K562 (cell line): Measurements from ENCODE around the gene TMEM167A. TPM values are rescaled to one million over a fixed set of nuclear protein-coding genes. Genes with fewer than 3 reads are reported as not detected.

Experiments
- ATAC-seq: fragments of 200-7000 bp; cut with Tn5 transposase; 3 replicates; pipeline ENCODE4 v1.9.1; 2020; ENCODE audit warnings: moderate library complexity
- BruUV-seq: library from RNA; stranded (reverse); fragments of 400-500 nt; replicated peaks from 2 replicates; lab custom pipeline; 2021; lab: Mats Ljungman, UMichigan
- CTCF ChIA-PET: fragments of 300-600 bp; formaldehyde crosslinking; extraction: SDS; loops from one replicate; lab custom pipeline; 2021; ENCODE audit warnings: low intra/inter-chr PET ratio; lab: Yijun Ruan, JAX
- POLR2A ChIA-PET: fragments of 300-600, 350-650 bp; sonication (Branson Sonifier 250); formaldehyde crosslinking; extraction: SDS; loops from one replicate; lab custom pipeline; 2021; ENCODE audit warnings: antibody characterized with exemption, inconsistent platforms; lab: Yijun Ruan, JAX
- DNase-seq, 4 experiments: peaks; one replicate each; pipeline versions ENCODE4 v3.0.0 to v3.0.0-alpha.2; 2011 to 2018; ENCODE audit warnings: low spot score in 3 of 4, mixed read lengths in 3 of 4; ENCODE audit errors: extremely low read depth in 1 of 4
- FAIRE-seq: peaks from 2 replicates; lab custom pipeline; 2011; peaks lifted over from hg19 to GRCh38; lab: Jason Lieb, UNC
- H2AFZ ChIP-seq: 2 replicates; pipeline ENCODE4 v1.6.0; 2011; ENCODE audit warnings: low read depth, low read length, control low read depth, inconsistent platforms
- H3K27ac ChIP-seq: fragments of 200-600 bp; 3 replicates; pipeline ENCODE4 v1.8.0; 2011; ENCODE audit warnings: low read depth, mild to moderate bottlenecking, control low read depth, inconsistent platforms, low read length, moderate library complexity, mixed read lengths; ENCODE audit errors: extremely low read depth
- H3K27me3 ChIP-seq, 2 experiments: fragments of 300-600 bp in 1 of 2; 2 replicates in 1 of 2; 3 replicates in 1 of 2; pipeline versions ENCODE4 v1.6.0 to v1.8.0; 2011; ENCODE audit warnings: inconsistent platforms in 2 of 2, low read length in 2 of 2, mild to moderate bottlenecking in 1 of 2, mixed read lengths in 1 of 2, moderate library complexity in 1 of 2; ENCODE audit not compliant: control insufficient read depth in 2 of 2, insufficient read depth in 2 of 2
- H3K36me3 ChIP-seq: fragments of 300-600 bp; 3 replicates; pipeline ENCODE4 v1.8.0; 2011; ENCODE audit warnings: mild to moderate bottlenecking, low read length, inconsistent platforms; ENCODE audit not compliant: control insufficient read depth, insufficient read depth
- H3K4me1 ChIP-seq, 2 experiments: fragments of 200-600 bp in 1 of 2; replicated peaks in 1 of 2; 2 replicates in 1 of 2; 3 replicates in 1 of 2; pipeline versions ENCODE4 v1.5.1 to v1.8.0; 2011; ENCODE audit warnings: inconsistent platforms in 2 of 2, low read length in 2 of 2, mild to moderate bottlenecking in 1 of 2, mixed read lengths in 1 of 2, moderate library complexity in 1 of 2; ENCODE audit not compliant: control insufficient read depth in 2 of 2, insufficient read depth in 2 of 2
- H3K4me2 ChIP-seq: 2 replicates; pipeline ENCODE4 v1.6.1; 2011; ENCODE audit warnings: low read length, control low read depth, inconsistent platforms, mixed read lengths; ENCODE audit not compliant: insufficient read depth
- H3K4me3 ChIP-seq: fragments of 200-600 bp; sonication (generic), shearing (Covaris generic); 2 replicates; pipeline ENCODE4 v1.5.1; 2016; ENCODE audit warnings: control low read depth, inconsistent platforms
- H3K79me2 ChIP-seq: fragments of 200-600 bp; 3 replicates; pipeline ENCODE4 v1.8.0; 2011; ENCODE audit warnings: low read length, inconsistent platforms; ENCODE audit not compliant: control insufficient read depth, insufficient read depth
- H3K9ac ChIP-seq, 2 experiments: 2 replicates each; pipeline versions ENCODE4 v1.6.0 to v1.6.1; 2011; ENCODE audit warnings: low read depth in 2 of 2, low read length in 2 of 2, control low read depth in 1 of 2, inconsistent platforms in 1 of 2, mild to moderate bottlenecking in 1 of 2, mixed read lengths in 1 of 2; ENCODE audit not compliant: insufficient read depth in 1 of 2
- H3K9me1 ChIP-seq: one replicate; pipeline ENCODE4 v1.6.0; 2011; ENCODE audit warnings: inconsistent platforms, mild to moderate bottlenecking, low read length, moderate library complexity; ENCODE audit not compliant: control insufficient read depth, insufficient read depth
- H3K9me3 ChIP-seq: replicated peaks from 2 replicates; pipeline ENCODE4 v1.5.1; 2011; ENCODE audit warnings: low read depth, low read length, inconsistent platforms; ENCODE audit not compliant: control insufficient read depth, insufficient read depth
- H4K20me1 ChIP-seq: replicated peaks from 2 replicates; pipeline ENCODE4 v1.6.1; 2011; ENCODE audit warnings: low read length, inconsistent platforms, mixed read lengths; ENCODE audit not compliant: control insufficient read depth, insufficient read depth
- ASH1L ChIP-seq: fragments of 450-650 bp; IDR thresholded peaks from 2 replicates; pipeline ENCODE4 v1.6.1; 2018; ENCODE audit warnings: borderline replicate concordance, mild to moderate bottlenecking, low read depth; ENCODE audit not compliant: partially characterized antibody
- EGR1 ChIP-seq: fragments of 450-650 bp; conservative IDR thresholded peaks from 2 replicates; pipeline ENCODE4 v1.6.1; 2017; ENCODE audit warnings: mild to moderate bottlenecking
- KLF6 ChIP-seq: fragments of 250-450 bp; sonication (Bioruptor Pico); IDR thresholded peaks from 2 replicates; pipeline ENCODE4 v1.4.0; 2020; ENCODE audit warnings: mild to moderate bottlenecking, moderate library complexity, borderline replicate concordance
- MED1 ChIP-seq: sonication (generic); formaldehyde crosslinking; IDR thresholded peaks from 2 replicates; pipeline ENCODE4 v1.8.1; 2023; ENCODE audit warnings: missing genetic modification reagents, borderline replicate concordance
- MEIS2 ChIP-seq: fragments of 450-650 bp; IDR thresholded peaks from 2 replicates; pipeline ENCODE4 v1.6.1; 2014; ENCODE audit warnings: mild to moderate bottlenecking; ENCODE audit not compliant: partially characterized antibody
- MIER1 ChIP-seq: fragments of 450-650 bp; IDR thresholded peaks from 2 replicates; pipeline ENCODE4 v1.6.1; 2016; ENCODE audit warnings: antibody characterized with exemption, mild to moderate bottlenecking, low read depth
- NR4A1 ChIP-seq, 2 experiments: fragments of 250-450 bp in 1 of 2; fragments of 450-650 bp in 1 of 2; sonication (Bioruptor Pico) in 1 of 2; IDR thresholded peaks; 2 replicates each; pipeline versions ENCODE4 v1.4.0 to v1.6.1; 2016 to 2020; ENCODE audit warnings: mild to moderate bottlenecking in 2 of 2, missing compliant biosample characterization in 1 of 2, missing genetic modification characterization in 1 of 2, moderate library complexity in 1 of 2
- PHF21A ChIP-seq: fragments of 450-650 bp; IDR thresholded peaks from 2 replicates; pipeline ENCODE4 v1.6.1; 2017; ENCODE audit warnings: low read depth, borderline replicate concordance
- PURB ChIP-seq: sonication (generic); formaldehyde crosslinking; IDR thresholded peaks from 2 replicates; pipeline ENCODE4 v1.9.0; 2021; ENCODE audit warnings: low read depth, mild to moderate bottlenecking, missing genetic modification reagents
- SAFB2 ChIP-seq: fragments of 200-400 bp; formaldehyde crosslinking; IDR thresholded peaks from 2 replicates; pipeline ENCODE4 v1.6.1; 2018; ENCODE audit warnings: borderline replicate concordance, low read length, low read depth, moderate library complexity; ENCODE audit not compliant: severe bottlenecking
- SAP30 ChIP-seq: fragments of 200-600 bp; sonication (generic); IDR thresholded peaks from 2 replicates; pipeline ENCODE4 v1.6.1; 2012; ENCODE audit warnings: borderline replicate concordance, low read depth, mild to moderate bottlenecking, moderate library complexity, low read length, control low read depth, inconsistent platforms; ENCODE audit not compliant: insufficient read depth, poor library complexity, severe bottlenecking
- TEAD2 ChIP-seq: fragments of 450-650 bp; IDR thresholded peaks from 2 replicates; pipeline ENCODE4 v1.6.1; 2016; ENCODE audit warnings: missing genetic modification characterization, control low read depth, missing compliant biosample characterization
- ZNF217 ChIP-seq: sonication (generic); formaldehyde crosslinking; IDR thresholded peaks from 2 replicates; pipeline ENCODE4 v1.8.0; 2022; ENCODE audit warnings: mild to moderate bottlenecking, missing genetic modification reagents
- ZNF239 ChIP-seq: fragments of 250-450 bp; sonication (Bioruptor Pico); IDR thresholded peaks from 2 replicates; pipeline ENCODE4 v1.4.0; 2020; ENCODE audit warnings: mild to moderate bottlenecking
- ZNF76 ChIP-seq: fragments of 250-450 bp; sonication (Bioruptor Pico); IDR thresholded peaks from 2 replicates; pipeline ENCODE4 v1.4.0; 2020; ENCODE audit warnings: mild to moderate bottlenecking, moderate library complexity, borderline replicate concordance
- WGBS: fragments of 100-300 bp; shearing (Covaris generic); methylation state at CpG from one replicate; pipeline ENCODE4 v1.1.6; 2016; ENCODE audit warnings: low coverage, mixed read lengths; ENCODE audit not compliant: insufficient coverage; ENCODE audit errors: missing lambda C conversion rate; 5-methylcytosine and 5-hydroxymethylcytosine counted together
- in situ Hi-C: fragments of 300-500 bp; cut with MboI; formaldehyde crosslinking; loops from 4 replicates; pipeline ENCODE4 v1.15.0; 2018; ENCODE audit warnings: inconsistent platforms, mixed read lengths
- intact Hi-C: fragments of 100-400 bp; cut with micrococcal nuclease; formaldehyde crosslinking; loops from 2 replicates; pipeline ENCODE4 v1.14.2; 2022
- polyA plus RNA-seq, 8 experiments: library from polyadenylated mRNA; depleted of rRNA in 4 of 8; stranded (reverse) in 5 of 8; unstranded in 3 of 8; fragments of >200 nt; fragmentation: Nextera tagmentation in 2 of 8; fragmentation: Illumina TruSeq in 1 of 8; extraction: Ambion mirVana in 2 of 8; extraction: Trizol in 1 of 8; gene quantifications; 2 replicates each; pipeline versions ENCODE4 v1.2.1 to v1.2.3, GENCODE V29; 2011 to 2014; ENCODE audit warnings: inconsistent platforms in 1 of 8, missing spikeins in 1 of 8
- total RNA-seq, 7 experiments: library from RNA; depleted of rRNA in 6 of 7; stranded (reverse); fragments of >200 nt in 6 of 7; fragmentation: Illumina TruSeq in 2 of 7; extraction: Trizol in 2 of 7; gene quantifications; 2 replicates each; pipeline versions ENCODE4 v1.2.1 to v1.2.3, GENCODE V29; 2011 to 2021; ENCODE audit warnings: low replicate concordance in 1 of 7
- TF ChIP-seq, protein P1 (sequence below): fragments of 450-650 bp; formaldehyde crosslinking; IDR thresholded peaks from 2 replicates; pipeline ENCODE4 v1.4.0; 2020; ENCODE audit warnings: mild to moderate bottlenecking, moderate library complexity
- TF ChIP-seq, protein P2 (sequence below), 2 experiments: IDR thresholded peaks in 1 of 2; conservative IDR thresholded peaks in 1 of 2; 2 replicates each; pipeline ENCODE4 v1.6.1; 2016; ENCODE audit warnings: low read depth in 2 of 2, mild to moderate bottlenecking in 1 of 2, missing compliant biosample characterization in 1 of 2, missing genetic modification characterization in 1 of 2, moderate library complexity in 1 of 2

Gene TMEM167A
- total and polyA plus RNA-seq, 9 of the 15 experiments (the other 6 are each of a cell fraction or from before 2014, with no cell fraction given), result 35.3 to 458 (median 110) TPM

DNA sequence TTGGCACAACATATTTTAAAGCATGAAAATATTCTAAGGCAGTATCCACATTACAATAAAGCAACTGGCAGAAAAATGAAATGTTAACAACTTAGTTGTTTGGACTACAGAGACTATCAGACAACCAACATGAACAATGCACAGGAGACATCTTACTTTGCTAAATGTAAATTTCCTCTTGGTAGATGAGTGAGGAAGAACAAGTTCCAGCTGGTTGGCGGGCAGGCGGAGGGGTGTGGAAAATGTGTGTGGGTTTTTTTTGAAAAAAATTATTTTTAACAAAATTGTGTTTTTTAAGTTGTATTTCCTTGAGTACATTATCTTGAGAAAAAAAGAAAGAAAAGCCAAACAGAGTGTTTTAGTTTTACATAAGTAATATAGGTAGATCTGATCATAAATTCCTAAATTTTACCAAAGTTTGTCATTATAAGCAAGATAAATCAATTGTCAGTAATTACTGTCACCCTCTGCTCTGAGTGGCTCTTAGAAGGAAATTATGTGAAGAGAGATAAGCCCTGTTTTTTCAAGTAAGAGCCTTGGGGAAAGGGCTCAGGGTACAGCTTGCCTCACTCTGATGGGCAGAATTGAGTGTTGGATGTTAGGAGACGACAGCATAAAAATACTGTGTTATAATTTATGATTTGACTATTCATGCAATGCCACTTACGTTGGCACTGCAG, 42.5 kb downstream of the TMEM167A start:
- DNase-seq (no peak), FAIRE-seq (no peak), ATAC-seq (peak; percentile 41; the same call in 1 of the 3 replicates)
- WGBS, result 39% methylated on average over 4 of the region's 4 CpGs
- no peak overlapping the region for H3K4me2 ChIP-seq
- H3K9ac ChIP-seq, result no peak overlapping the region
- H3K27ac ChIP-seq, result no peak overlapping the region
- no peaks in the 10 kb centered on the region for H3K79me2 ChIP-seq
- ChIA-PET POLR2A (interaction anchor here (1.0 to 1.5 kb wide), 2 partner anchors 14 to 16 kb away, joined by 5 read pairs; no protein-coding TSS in a partner anchor), CTCF (no interaction called here)
- no peaks in the 10 kb centered on the region; a peak in 1 of 5 replicates for H3K4me1 ChIP-seq
- TF ChIP-seq NR4A1 (CRISPR knock-in tag; IDR thresholded peaks at IDR 0.05) (no peak), NR4A1 (tag; IDR thresholded peaks at IDR 0.05) (no peak), MEIS2 (peak; percentile 57), SAFB2 (no peak), EGR1 (no peak), MED1 (CRISPR knock-in tag) (no peak), TEAD2 (tag) (no peak), ZNF76 (CRISPR knock-in tag) (no peak), ASH1L (no peak), ZNF217 (CRISPR knock-in tag) (no peak), PHF21A (no peak), PURB (CRISPR knock-in tag) (no peak), SAP30 (no peak), KLF6 (CRISPR knock-in tag) (no peak), MIER1 (no peak), ZNF239 (CRISPR knock-in tag) (no peak)
- TF ChIP-seq, protein P1, sequence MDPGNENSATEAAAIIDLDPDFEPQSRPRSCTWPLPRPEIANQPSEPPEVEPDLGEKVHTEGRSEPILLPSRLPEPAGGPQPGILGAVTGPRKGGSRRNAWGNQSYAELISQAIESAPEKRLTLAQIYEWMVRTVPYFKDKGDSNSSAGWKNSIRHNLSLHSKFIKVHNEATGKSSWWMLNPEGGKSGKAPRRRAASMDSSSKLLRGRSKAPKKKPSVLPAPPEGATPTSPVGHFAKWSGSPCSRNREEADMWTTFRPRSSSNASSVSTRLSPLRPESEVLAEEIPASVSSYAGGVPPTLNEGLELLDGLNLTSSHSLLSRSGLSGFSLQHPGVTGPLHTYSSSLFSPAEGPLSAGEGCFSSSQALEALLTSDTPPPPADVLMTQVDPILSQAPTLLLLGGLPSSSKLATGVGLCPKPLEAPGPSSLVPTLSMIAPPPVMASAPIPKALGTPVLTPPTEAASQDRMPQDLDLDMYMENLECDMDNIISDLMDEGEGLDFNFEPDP (CRISPR knock-in tag), result no peak
- TF ChIP-seq, protein P2, sequence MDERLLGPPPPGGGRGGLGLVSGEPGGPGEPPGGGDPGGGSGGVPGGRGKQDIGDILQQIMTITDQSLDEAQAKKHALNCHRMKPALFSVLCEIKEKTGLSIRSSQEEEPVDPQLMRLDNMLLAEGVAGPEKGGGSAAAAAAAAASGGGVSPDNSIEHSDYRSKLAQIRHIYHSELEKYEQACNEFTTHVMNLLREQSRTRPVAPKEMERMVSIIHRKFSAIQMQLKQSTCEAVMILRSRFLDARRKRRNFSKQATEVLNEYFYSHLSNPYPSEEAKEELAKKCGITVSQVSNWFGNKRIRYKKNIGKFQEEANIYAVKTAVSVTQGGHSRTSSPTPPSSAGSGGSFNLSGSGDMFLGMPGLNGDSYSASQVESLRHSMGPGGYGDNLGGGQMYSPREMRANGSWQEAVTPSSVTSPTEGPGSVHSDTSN (CRISPR knock-in tag; IDR thresholded peaks at IDR 0.05; ENCODE audit: low read depth), result no peak
- TF ChIP-seq, protein P2 (tag; conservative IDR thresholded peaks at IDR 0.05; ENCODE audit: low read depth), result peak; percentile 68; the same call in 1 of the 2 replicates
- no peaks in the 10 kb centered on the region for H4K20me1 ChIP-seq
- intact Hi-C loops, result no loop called here
- no TSS peak for BruUV-seq
- H2AFZ ChIP-seq, result no peak overlapping the region
- no peaks in the 10 kb centered on the region for H3K36me3 ChIP-seq
- H3K4me3 ChIP-seq, result no peak overlapping the region
- no peaks in the 10 kb centered on the region for H3K27me3 ChIP-seq
- H3K9me3 ChIP-seq, result no peaks in the 10 kb centered on the region
- in situ Hi-C loops, result no loop called here
- no peaks in the 10 kb centered on the region for H3K9me1 ChIP-seq
